ENCODE results near the gene RSBN1.

GRCh38 chr1:113793878-113794834 is 18.1 kb downstream of the RSBN1 start:
- no peak for TF ChIP-seq CTCF (IDR thresholded peaks at IDR 0.05)
- no peak for TF ChIP-seq ZFX (IDR thresholded peaks at IDR 0.05; ENCODE audit: borderline replicate concordance)
